ENCODE data around the gene GAS7. TPM values are rescaled to one million over a fixed set of nuclear protein-coding genes. Genes with fewer than 3 reads are reported as not detected.

GAS7 gene
- total and polyA plus RNA-seq, 8 donors: 30.4 to 83.4 (median 40.1) TPM

- intact Hi-C loops (cut with DNase I): no loop called here
- H3K4me1 ChIP-seq: peaks cover 2 to 27% of the 10 kb centered on the region in 2 donors
- H3K27ac ChIP-seq: no peak overlapping the region
- H3K4me3 ChIP-seq: no peak overlapping the region
- H3K9me3 ChIP-seq: no peaks in the 10 kb centered on the region
- H3K27me3 ChIP-seq: peaks cover 0 to 4% of the 10 kb centered on the region in 2 donors
- DNase-seq: no peak
- no peaks in the 10 kb centered on the region for H3K36me3 ChIP-seq
- no peak for TF ChIP-seq CTCF (IDR thresholded peaks at IDR 0.05)
- ATAC-seq: no peak
These were observed 32.0 kb downstream of the GAS7 start for GRCh38 chr17:10166176-10166935.

DNA sequence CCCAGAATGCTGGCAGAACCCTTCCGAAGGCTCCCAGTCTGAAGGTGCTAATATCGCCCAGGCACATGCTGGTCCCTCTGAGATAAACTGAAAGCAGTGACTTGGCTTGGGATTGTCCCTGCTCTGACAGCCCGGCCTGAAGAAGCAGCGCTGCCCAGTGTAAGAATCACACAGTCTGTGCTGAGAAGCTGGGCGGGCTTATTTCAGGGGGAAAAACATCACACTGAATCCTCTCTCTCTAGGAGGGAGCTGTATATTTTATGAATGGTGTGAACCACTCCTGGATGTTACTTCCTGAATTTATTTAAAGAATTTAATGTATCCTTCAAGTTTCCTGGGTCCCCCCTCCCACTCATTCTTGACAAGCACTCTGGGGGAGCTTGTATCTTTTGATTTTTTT, 36.3 kb downstream of the GAS7 start:
- peak; percentile 34 for ATAC-seq
- intact Hi-C loops (cut with DNase I): no loop called here
- H3K27ac ChIP-seq: no peak overlapping the region
- no peaks in the 10 kb centered on the region for H3K36me3 ChIP-seq
- H3K27me3 ChIP-seq: no peaks in the 10 kb centered on the region
- H3K4me3 ChIP-seq: no peak overlapping the region
- no peaks in the 10 kb centered on the region for H3K9me3 ChIP-seq
- TF ChIP-seq CTCF (IDR thresholded peaks at IDR 0.05): no peak
- H3K4me1 ChIP-seq: peaks cover 0 to 24% of the 10 kb centered on the region in 2 donors
- peak in 1 of 4 donors; percentile 24 for DNase-seq

DNA sequence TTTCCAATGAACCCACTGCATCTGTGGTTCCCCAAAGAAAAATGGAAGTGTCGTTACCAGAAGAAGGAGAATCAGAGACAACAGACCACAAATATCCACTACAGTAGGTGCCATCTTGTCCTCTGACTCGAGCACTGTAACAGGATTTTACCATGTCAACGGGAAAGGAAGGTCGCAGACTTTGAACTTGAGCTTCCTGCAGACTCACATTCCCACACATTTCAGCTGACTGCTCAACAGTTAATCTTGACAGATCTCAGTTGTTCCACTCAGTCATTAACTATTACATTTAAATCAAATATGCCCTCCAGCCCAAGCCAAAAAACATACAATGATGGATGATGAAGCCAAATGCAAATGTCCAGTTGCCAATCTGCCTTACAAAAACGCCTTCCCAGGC, 37.0 kb downstream of the GAS7 start:
- Histone ChIP-seq H3K27me3 (no peaks in the 10 kb centered on the region), H3K27ac (no peak overlapping the region), H3K9me3 (no peaks in the 10 kb centered on the region), H3K36me3 (no peaks in the 10 kb centered on the region), H3K4me1 (peaks cover 0 to 32% of the 10 kb centered on the region in 2 donors), H3K4me3 (no peak overlapping the region)
- no peak for TF ChIP-seq CTCF (IDR thresholded peaks at IDR 0.05)
- ATAC-seq (no peak), DNase-seq (no peak)
- intact Hi-C loops (cut with DNase I): no loop called here

DNA sequence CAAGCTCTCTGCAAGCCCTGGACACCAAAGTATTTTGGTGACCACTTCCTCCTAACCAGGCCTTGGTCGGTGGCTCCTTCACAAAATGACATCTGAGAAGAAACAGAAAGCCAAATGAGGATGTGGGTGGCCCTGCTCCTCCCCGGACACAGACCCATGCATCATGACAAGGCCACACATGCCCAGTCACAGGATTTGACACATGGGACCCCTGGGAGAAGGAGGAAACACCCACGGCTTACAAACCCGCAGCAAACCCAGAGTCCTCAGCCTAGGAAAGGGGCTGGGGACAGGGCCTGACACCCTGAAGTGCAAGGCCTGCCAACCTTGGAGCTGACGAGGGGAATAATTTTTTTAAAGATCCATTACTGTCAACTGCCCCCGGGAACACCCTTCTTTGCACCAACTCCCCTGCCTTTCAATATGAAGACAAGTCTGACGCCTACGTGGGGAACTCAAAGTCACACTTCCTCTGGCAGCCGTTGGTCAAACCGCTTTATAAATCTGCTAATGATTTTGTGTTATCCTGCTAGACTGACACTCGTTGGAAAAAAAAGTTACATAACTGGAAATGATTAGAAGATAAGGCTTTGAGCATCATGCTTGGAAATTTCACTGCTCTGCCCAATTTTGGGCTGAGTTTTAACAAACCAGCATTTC, 41.3 kb downstream of the GAS7 start:
- no peak for TF ChIP-seq CTCF (IDR thresholded peaks at IDR 0.05)
- Histone ChIP-seq H3K27ac (peak overlapping the region; percentile 67 to 85), H3K4me1 (peaks cover 7 to 47% of the 10 kb centered on the region in 2 donors), H3K9me3 (no peaks in the 10 kb centered on the region), H3K36me3 (no peaks in the 10 kb centered on the region), H3K27me3 (no peaks in the 10 kb centered on the region), H3K4me3 (no peak overlapping the region)
- intact Hi-C loops (cut with DNase I): no loop called here
- DNase-seq: peak in 2 of 4 donors; percentile 81 to 83
- peak; percentile 83 for ATAC-seq

DNA sequence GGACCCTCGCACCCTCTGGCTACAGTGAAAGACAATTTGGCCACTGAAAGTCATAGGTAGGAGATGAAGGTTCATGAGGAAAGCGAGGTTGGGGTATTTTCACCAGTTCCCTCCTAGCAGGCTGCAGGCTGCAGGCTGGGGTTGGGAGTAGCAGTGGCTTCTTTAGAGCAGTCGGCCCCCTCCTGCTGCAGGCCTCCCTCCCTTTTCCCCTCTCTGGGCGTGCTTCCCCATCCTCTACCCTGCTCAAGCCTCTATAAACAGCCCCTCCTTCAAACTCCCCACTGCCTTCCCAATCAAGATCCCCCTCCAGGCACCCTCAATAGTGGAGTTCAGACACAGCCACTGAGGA, 41.8 kb downstream of the GAS7 start:
- Histone ChIP-seq H3K9me3 (no peaks in the 10 kb centered on the region), H3K4me3 (no peak overlapping the region), H3K27ac (peak overlapping the region; percentile 66 to 85), H3K27me3 (no peaks in the 10 kb centered on the region), H3K36me3 (no peaks in the 10 kb centered on the region), H3K4me1 (peaks cover 11 to 47% of the 10 kb centered on the region in 2 donors)
- ATAC-seq (peak; percentile 32), DNase-seq (peak in 1 of 4 donors; percentile 55)
- no peak for TF ChIP-seq CTCF (IDR thresholded peaks at IDR 0.05)
- intact Hi-C loops (cut with DNase I): no loop called here
